ENCODE results near the gene RLN3.

The RLN3 gene

DNA sequence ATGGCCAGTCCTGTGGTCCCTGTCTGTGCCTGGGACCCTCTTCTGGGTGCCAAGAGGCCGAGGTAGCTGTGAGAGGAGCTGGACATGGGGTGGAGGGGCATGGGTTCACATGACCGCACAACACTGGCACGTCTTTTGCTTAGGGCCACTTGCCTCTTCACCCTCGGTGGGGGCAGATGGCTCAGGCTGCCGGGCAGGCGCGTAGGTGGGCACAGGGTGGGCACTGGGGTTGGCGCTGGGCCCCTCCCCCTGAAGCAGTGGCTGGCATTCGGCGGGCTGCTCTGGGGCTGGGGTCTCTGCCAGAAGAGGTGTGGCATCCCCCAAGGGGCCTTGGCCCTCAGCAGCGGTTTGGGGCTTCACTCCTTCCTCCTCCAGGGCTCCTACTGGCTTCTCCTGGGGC is 25.6 kb downstream of the RLN3 start:
- TF ChIP-seq, protein P1, sequence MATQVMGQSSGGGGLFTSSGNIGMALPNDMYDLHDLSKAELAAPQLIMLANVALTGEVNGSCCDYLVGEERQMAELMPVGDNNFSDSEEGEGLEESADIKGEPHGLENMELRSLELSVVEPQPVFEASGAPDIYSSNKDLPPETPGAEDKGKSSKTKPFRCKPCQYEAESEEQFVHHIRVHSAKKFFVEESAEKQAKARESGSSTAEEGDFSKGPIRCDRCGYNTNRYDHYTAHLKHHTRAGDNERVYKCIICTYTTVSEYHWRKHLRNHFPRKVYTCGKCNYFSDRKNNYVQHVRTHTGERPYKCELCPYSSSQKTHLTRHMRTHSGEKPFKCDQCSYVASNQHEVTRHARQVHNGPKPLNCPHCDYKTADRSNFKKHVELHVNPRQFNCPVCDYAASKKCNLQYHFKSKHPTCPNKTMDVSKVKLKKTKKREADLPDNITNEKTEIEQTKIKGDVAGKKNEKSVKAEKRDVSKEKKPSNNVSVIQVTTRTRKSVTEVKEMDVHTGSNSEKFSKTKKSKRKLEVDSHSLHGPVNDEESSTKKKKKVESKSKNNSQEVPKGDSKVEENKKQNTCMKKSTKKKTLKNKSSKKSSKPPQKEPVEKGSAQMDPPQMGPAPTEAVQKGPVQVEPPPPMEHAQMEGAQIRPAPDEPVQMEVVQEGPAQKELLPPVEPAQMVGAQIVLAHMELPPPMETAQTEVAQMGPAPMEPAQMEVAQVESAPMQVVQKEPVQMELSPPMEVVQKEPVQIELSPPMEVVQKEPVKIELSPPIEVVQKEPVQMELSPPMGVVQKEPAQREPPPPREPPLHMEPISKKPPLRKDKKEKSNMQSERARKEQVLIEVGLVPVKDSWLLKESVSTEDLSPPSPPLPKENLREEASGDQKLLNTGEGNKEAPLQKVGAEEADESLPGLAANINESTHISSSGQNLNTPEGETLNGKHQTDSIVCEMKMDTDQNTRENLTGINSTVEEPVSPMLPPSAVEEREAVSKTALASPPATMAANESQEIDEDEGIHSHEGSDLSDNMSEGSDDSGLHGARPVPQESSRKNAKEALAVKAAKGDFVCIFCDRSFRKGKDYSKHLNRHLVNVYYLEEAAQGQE (IDR thresholded peaks at IDR 0.05; ENCODE audit: insufficient replicate concordance, low read depth), result no peak
- TF ChIP-seq, protein P2, sequence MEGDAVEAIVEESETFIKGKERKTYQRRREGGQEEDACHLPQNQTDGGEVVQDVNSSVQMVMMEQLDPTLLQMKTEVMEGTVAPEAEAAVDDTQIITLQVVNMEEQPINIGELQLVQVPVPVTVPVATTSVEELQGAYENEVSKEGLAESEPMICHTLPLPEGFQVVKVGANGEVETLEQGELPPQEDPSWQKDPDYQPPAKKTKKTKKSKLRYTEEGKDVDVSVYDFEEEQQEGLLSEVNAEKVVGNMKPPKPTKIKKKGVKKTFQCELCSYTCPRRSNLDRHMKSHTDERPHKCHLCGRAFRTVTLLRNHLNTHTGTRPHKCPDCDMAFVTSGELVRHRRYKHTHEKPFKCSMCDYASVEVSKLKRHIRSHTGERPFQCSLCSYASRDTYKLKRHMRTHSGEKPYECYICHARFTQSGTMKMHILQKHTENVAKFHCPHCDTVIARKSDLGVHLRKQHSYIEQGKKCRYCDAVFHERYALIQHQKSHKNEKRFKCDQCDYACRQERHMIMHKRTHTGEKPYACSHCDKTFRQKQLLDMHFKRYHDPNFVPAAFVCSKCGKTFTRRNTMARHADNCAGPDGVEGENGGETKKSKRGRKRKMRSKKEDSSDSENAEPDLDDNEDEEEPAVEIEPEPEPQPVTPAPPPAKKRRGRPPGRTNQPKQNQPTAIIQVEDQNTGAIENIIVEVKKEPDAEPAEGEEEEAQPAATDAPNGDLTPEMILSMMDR (IDR thresholded peaks at IDR 0.05; ENCODE audit: insufficient read depth, low read length), result no peak
- no peak for TF ChIP-seq SPI1 (IDR thresholded peaks at IDR 0.05; ENCODE audit: borderline replicate concordance, low read depth)
- TF ChIP-seq POLR2AphosphoS5 (IDR thresholded peaks at IDR 0.05; ENCODE audit: low read depth), result no peak
- no peak for TF ChIP-seq GABPA (IDR thresholded peaks at IDR 0.05; ENCODE audit: low read depth)
- Histone ChIP-seq H3K4me3 (replicated peaks; ENCODE audit: insufficient read depth, low read length) (no peak overlapping the region), H3K27me3 (ENCODE audit: insufficient read depth, poor library complexity, severe bottlenecking) (peaks cover 17% of the 10 kb centered on the region), H3K27ac (replicated peaks) (no peak overlapping the region)
- DNase-seq (ENCODE audit: low read depth in 1 of 2, low spot score in 1 of 2), result no peak

DNA sequence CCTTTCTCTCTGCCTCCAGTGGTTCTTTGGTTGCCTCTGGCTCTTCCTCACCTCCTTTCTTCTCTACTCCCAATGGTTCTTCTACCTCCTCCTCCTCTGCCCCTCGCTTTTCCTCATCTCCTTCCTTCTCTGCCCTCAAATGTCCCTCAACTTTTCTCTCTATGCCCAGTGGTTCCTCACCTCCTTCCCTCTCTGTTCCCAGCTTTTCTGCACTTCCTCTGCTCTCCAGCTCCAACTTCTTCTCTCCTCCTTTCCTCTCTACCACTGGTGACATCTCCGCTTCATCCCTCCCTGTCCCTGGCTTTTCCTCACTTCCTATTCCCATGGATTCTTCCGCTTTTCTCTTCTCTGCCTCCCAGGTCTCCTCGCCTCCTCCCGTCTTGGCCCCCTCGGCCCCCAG is 26.2 kb downstream of the RLN3 start:
- H3K4me3 ChIP-seq (replicated peaks; ENCODE audit: insufficient read depth, low read length), result no peak overlapping the region
- H3K27ac ChIP-seq (replicated peaks), result no peak overlapping the region
- H3K27me3 ChIP-seq (ENCODE audit: insufficient read depth, poor library complexity, severe bottlenecking), result peaks cover 20% of the 10 kb centered on the region
- no peak for DNase-seq (ENCODE audit: low read depth in 1 of 2, low spot score in 1 of 2)
- TF ChIP-seq POLR2AphosphoS5 (IDR thresholded peaks at IDR 0.05; ENCODE audit: low read depth), result no peak
- TF ChIP-seq, protein P2 (IDR thresholded peaks at IDR 0.05; ENCODE audit: insufficient read depth, low read length), result no peak
- no peak for TF ChIP-seq GABPA (IDR thresholded peaks at IDR 0.05; ENCODE audit: low read depth)
- TF ChIP-seq SPI1 (IDR thresholded peaks at IDR 0.05; ENCODE audit: borderline replicate concordance, low read depth), result no peak
- TF ChIP-seq, protein P1 (IDR thresholded peaks at IDR 0.05; ENCODE audit: insufficient replicate concordance, low read depth), result no peak

DNA sequence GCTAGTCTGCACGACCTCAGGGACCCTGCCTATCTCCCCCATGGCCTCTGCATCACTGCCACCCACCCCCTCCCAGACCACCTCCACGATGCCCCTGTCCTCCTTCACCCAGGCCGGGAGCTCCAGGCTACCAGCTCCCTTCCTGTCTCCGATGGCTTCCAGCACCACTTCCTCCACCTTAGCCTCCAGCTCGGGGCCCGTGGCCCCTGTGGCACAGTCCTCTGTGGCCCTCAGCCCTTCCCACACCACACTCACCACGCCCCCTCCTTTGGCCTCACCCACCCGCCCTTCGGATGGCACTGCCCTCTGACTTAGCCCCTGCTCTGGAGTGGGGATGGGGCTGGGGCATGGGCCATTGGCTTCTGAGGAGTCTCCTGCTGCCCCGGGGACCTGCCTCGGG is 26.8 kb downstream of the RLN3 start:
- Histone ChIP-seq H3K4me3 (replicated peaks; ENCODE audit: insufficient read depth, low read length) (no peak overlapping the region), H3K27ac (replicated peaks) (no peak overlapping the region), H3K27me3 (ENCODE audit: insufficient read depth, poor library complexity, severe bottlenecking) (peaks cover 22% of the 10 kb centered on the region)
- TF ChIP-seq POLR2AphosphoS5 (IDR thresholded peaks at IDR 0.05; ENCODE audit: low read depth), result no peak
- DNase-seq (ENCODE audit: low read depth in 1 of 2, low spot score in 1 of 2), result no peak

DNA sequence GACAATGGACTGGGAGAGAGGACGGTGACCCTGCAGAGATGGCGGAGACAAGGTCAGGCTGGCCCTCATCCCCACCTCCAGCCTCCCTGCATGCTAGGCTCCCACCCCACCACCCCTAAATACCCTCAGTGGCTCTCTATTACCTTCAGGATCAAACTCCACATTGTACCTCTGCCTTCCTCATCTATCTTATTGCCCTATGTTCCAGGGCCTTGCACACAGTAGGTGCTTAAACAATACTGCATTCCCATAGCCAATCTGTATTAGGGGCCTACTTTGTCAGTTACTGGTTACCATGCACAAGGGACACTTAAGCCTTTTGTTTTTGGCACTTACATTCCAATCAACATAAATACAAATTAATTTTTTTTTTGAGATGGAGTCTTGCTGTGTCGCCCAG is 27.4 kb downstream of the RLN3 start:
- no peak for DNase-seq (ENCODE audit: low read depth in 1 of 2, low spot score in 1 of 2)
- H3K27me3 ChIP-seq (ENCODE audit: insufficient read depth, poor library complexity, severe bottlenecking), result peaks cover 22% of the 10 kb centered on the region
- TF ChIP-seq POLR2AphosphoS5 (IDR thresholded peaks at IDR 0.05; ENCODE audit: low read depth), result no peak
- no peak for TF ChIP-seq SPI1 (IDR thresholded peaks at IDR 0.05; ENCODE audit: borderline replicate concordance, low read depth)
- no peak for TF ChIP-seq GABPA (IDR thresholded peaks at IDR 0.05; ENCODE audit: low read depth)
- TF ChIP-seq, protein P2 (IDR thresholded peaks at IDR 0.05; ENCODE audit: insufficient read depth, low read length), result no peak
- TF ChIP-seq, protein P1 (IDR thresholded peaks at IDR 0.05; ENCODE audit: insufficient replicate concordance, low read depth), result no peak
- no peak overlapping the region for H3K27ac ChIP-seq (replicated peaks)
- no peak overlapping the region for H3K4me3 ChIP-seq (replicated peaks; ENCODE audit: insufficient read depth, low read length)
